ENCODE data around the gene MRPL48.

Gene MRPL48

DNA sequence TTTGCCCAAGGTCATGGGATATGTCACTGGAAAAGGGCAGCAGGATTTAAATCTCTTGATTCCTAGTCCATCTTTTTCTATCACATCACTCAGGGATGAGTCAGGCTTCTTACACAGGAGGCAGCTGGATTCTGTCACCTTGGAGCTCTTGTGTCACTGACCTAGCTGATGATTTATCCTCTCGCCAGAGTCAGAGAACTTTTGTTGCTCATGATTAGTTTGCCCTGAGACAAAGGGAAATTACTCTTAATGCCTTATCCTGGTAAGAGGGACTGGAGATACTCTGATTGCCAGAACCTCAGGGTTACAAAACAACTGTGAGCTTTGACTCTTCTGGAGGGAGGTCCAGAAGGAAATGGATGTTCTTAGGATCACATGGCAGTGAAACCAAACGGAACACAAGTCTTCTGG is 78.9 kb downstream of the MRPL48 start:
- Histone ChIP-seq H2AK5ac (ENCODE audit: low read length, severe bottlenecking) (no peak overlapping the region), H3K27me3 (ENCODE audit: control insufficient read depth in 1 of 2, insufficient read depth in 1 of 2, low read length in 2 of 2) (no peaks in the 10 kb centered on the region), H3K4ac (ENCODE audit: low read depth in 1 of 2, low read length in 2 of 2) (no peak overlapping the region), H4K8ac (ENCODE audit: low read length) (no peak overlapping the region), H3K9me3 (ENCODE audit: control insufficient read depth, low read length) (no peaks in the 10 kb centered on the region), H3K18ac (ENCODE audit: low read depth in 1 of 2, low read length in 2 of 2) (peak overlapping the region in 1 of 2 experiments; percentile 37), H2BK12ac (ENCODE audit: low read length in 2 of 2) (no peak overlapping the region), H3K23ac (ENCODE audit: low read length in 2 of 2) (no peak overlapping the region), H3K14ac (ENCODE audit: low read length in 2 of 2) (no peak overlapping the region), H3K79me1 (replicated peaks; ENCODE audit: low read length, poor library complexity, severe bottlenecking) (no peaks in the 10 kb centered on the region), H3K4me3 (ENCODE audit: insufficient read depth in 1 of 2, low read depth in 1 of 2, low read length in 2 of 2) (no peak overlapping the region), H2BK15ac (ENCODE audit: low read depth, poor library complexity, severe bottlenecking) (no peak overlapping the region), H2AFZ (ENCODE audit: low read depth, low read length) (no peak overlapping the region), H3K36me3 (ENCODE audit: control insufficient read depth in 1 of 2, insufficient read depth in 2 of 2, low read depth in 1 of 2, low read length in 2 of 2) (peaks cover 12 to 18% of the 10 kb centered on the region in 2 experiments), H4K91ac (ENCODE audit: low read length) (no peak overlapping the region), H2BK5ac (ENCODE audit: low read depth, low read length, poor library complexity, severe bottlenecking) (no peak overlapping the region), H3K27ac (ENCODE audit: low read length, poor library complexity, severe bottlenecking) (peak overlapping the region; percentile 74), H3K4me2 (ENCODE audit: low read length, poor library complexity, severe bottlenecking) (no peak overlapping the region), H3K9ac (ENCODE audit: low read length) (peak overlapping the region; percentile 54), H3K4me1 (ENCODE audit: control insufficient read depth, insufficient read depth, low read depth, low read length) (no peaks in the 10 kb centered on the region), H2BK120ac (ENCODE audit: low read depth, low read length) (no peak overlapping the region)
- DNase-seq: peak; percentile 97
- 5% methylated on average over 2 of the region's 2 CpGs for WGBS

DNA sequence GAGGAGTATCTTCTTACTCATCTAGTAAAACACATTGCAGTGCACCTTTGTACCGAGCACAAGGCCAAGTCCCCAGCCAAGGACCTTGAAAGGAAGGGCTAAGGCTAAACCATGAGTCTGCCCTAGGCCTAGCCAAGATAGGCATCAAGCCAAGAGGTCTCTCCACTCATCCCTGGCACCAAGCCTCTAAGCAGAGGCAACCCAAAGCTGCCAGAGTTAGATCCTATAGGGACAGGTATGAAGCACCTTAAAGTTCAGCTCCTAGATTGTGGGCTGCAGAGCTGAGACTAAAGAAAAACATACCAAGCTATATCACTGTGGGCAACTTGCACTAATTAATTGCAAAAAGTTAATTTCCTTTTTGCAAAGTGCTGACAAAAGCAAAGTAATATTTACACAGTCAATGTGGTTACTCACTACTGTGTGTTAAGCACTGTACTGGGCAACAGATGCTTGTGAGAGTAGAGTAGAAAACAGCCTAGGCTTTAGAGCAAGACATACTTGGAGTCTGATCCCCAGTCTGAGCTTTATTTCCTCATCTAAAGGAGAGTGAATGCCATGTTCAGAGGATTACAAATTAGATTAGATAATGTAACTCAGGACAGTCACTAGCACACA is 81.8 kb downstream of the MRPL48 start:
- H3K36me3 ChIP-seq (ENCODE audit: control insufficient read depth in 1 of 2, insufficient read depth in 2 of 2, low read depth in 1 of 2, low read length in 2 of 2): peaks cover 28 to 38% of the 10 kb centered on the region in 2 experiments
- WGBS: 96% methylated on average over 1 of the region's 1 CpG
- no peak for DNase-seq
- no peak overlapping the region for H4K8ac ChIP-seq (ENCODE audit: low read length)
- H3K14ac ChIP-seq (ENCODE audit: low read length in 2 of 2): no peak overlapping the region
- no peak overlapping the region for H2BK15ac ChIP-seq (ENCODE audit: low read depth, poor library complexity, severe bottlenecking)
- H3K27me3 ChIP-seq (ENCODE audit: control insufficient read depth in 1 of 2, insufficient read depth in 1 of 2, low read length in 2 of 2): no peaks in the 10 kb centered on the region
- no peak overlapping the region for H2AFZ ChIP-seq (ENCODE audit: low read depth, low read length)
- H2BK120ac ChIP-seq (ENCODE audit: low read depth, low read length): no peak overlapping the region
- no peak overlapping the region for H3K4me3 ChIP-seq (ENCODE audit: insufficient read depth in 1 of 2, low read depth in 1 of 2, low read length in 2 of 2)
- H3K27ac ChIP-seq (ENCODE audit: low read length, poor library complexity, severe bottlenecking): no peak overlapping the region
- no peaks in the 10 kb centered on the region for H3K9me3 ChIP-seq (ENCODE audit: control insufficient read depth, low read length)
- H3K23ac ChIP-seq (ENCODE audit: low read length in 2 of 2): no peak overlapping the region
- H3K4me1 ChIP-seq (ENCODE audit: control insufficient read depth, insufficient read depth, low read depth, low read length): peaks cover 2% of the 10 kb centered on the region
- H3K9ac ChIP-seq (ENCODE audit: low read length): peak overlapping the region; percentile 4
- H2BK12ac ChIP-seq (ENCODE audit: low read length in 2 of 2): no peak overlapping the region
- no peak overlapping the region for H3K18ac ChIP-seq (ENCODE audit: low read depth in 1 of 2, low read length in 2 of 2)
- no peak overlapping the region for H2BK5ac ChIP-seq (ENCODE audit: low read depth, low read length, poor library complexity, severe bottlenecking)
- no peak overlapping the region for H2AK5ac ChIP-seq (ENCODE audit: low read length, severe bottlenecking)
- H3K4me2 ChIP-seq (ENCODE audit: low read length, poor library complexity, severe bottlenecking): no peak overlapping the region
- peaks cover 12% of the 10 kb centered on the region for H3K79me1 ChIP-seq (replicated peaks; ENCODE audit: low read length, poor library complexity, severe bottlenecking)
- no peak overlapping the region for H3K4ac ChIP-seq (ENCODE audit: low read depth in 1 of 2, low read length in 2 of 2)
- no peak overlapping the region for H4K91ac ChIP-seq (ENCODE audit: low read length)

DNA sequence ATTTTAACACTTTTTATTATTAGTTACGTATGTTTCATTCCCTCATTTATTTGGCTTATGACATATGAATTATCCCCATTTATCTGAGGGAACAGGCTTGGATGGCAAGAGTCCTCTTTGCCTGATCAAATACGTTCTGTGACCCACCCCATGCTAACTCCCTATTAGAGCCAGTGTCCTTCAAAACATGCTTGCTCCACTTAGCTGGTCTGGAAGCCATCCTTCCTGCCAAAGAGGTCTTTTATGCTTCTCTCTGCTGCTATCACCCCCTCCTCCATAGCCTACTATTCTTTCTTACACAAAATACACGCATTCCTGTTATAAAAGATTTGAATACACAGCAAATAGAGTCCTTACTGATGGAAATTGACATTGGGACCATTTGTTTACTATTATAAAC is 82.6 kb downstream of the MRPL48 start:
- Histone ChIP-seq H3K4ac (ENCODE audit: low read depth in 1 of 2, low read length in 2 of 2) (no peak overlapping the region), H4K91ac (ENCODE audit: low read length) (no peak overlapping the region), H2BK120ac (ENCODE audit: low read depth, low read length) (no peak overlapping the region), H3K4me1 (ENCODE audit: control insufficient read depth, insufficient read depth, low read depth, low read length) (peaks cover 2% of the 10 kb centered on the region), H2BK15ac (ENCODE audit: low read depth, poor library complexity, severe bottlenecking) (no peak overlapping the region), H3K27ac (ENCODE audit: low read length, poor library complexity, severe bottlenecking) (no peak overlapping the region), H4K8ac (ENCODE audit: low read length) (no peak overlapping the region), H3K27me3 (ENCODE audit: control insufficient read depth in 1 of 2, insufficient read depth in 1 of 2, low read length in 2 of 2) (no peaks in the 10 kb centered on the region), H2AFZ (ENCODE audit: low read depth, low read length) (no peak overlapping the region), H2BK5ac (ENCODE audit: low read depth, low read length, poor library complexity, severe bottlenecking) (no peak overlapping the region), H3K4me2 (ENCODE audit: low read length, poor library complexity, severe bottlenecking) (no peak overlapping the region), H3K14ac (ENCODE audit: low read length in 2 of 2) (no peak overlapping the region), H2BK12ac (ENCODE audit: low read length in 2 of 2) (no peak overlapping the region), H2AK5ac (ENCODE audit: low read length, severe bottlenecking) (no peak overlapping the region), H3K18ac (ENCODE audit: low read depth in 1 of 2, low read length in 2 of 2) (no peak overlapping the region), H3K9me3 (ENCODE audit: control insufficient read depth, low read length) (no peaks in the 10 kb centered on the region), H3K4me3 (ENCODE audit: insufficient read depth in 1 of 2, low read depth in 1 of 2, low read length in 2 of 2) (no peak overlapping the region), H3K23ac (ENCODE audit: low read length in 2 of 2) (no peak overlapping the region), H3K36me3 (ENCODE audit: control insufficient read depth in 1 of 2, insufficient read depth in 2 of 2, low read depth in 1 of 2, low read length in 2 of 2) (peaks cover 25 to 45% of the 10 kb centered on the region in 2 experiments), H3K9ac (ENCODE audit: low read length) (no peak overlapping the region), H3K79me1 (replicated peaks; ENCODE audit: low read length, poor library complexity, severe bottlenecking) (peaks cover 14% of the 10 kb centered on the region)
- DNase-seq: no peak
- 96% methylated on average over 3 of the region's 3 CpGs for WGBS

DNA sequence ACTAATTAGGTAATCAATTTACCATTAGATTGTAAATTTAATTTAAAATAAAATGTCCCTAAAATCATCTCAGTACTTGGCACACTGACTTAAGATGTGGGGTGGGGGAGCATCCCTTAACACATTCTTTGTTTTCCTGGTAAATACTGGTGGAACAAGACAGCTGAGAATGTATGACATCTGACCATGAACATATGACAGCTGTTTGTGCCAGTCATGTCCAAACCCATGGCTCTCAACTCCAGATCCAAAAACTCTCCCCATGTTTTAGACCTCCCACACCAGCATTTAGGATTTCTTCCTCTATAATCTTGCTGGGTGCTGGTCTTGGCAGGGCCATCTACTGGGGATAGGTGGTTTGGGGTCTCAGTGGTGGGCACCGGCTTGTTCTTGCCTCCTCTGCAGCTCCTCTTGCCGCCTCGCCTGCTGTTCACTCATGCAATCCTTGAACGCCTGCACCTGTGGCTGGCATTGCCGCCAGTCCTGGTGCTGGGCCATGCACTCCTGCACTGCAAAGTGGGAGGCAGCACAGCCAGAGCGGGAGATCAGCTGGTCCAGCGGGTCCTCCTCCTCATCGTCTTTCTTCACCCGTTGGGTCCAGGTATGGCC is 85.2 kb downstream of the MRPL48 start:
- no peak for DNase-seq
- peaks cover 4% of the 10 kb centered on the region for H3K4me1 ChIP-seq (ENCODE audit: control insufficient read depth, insufficient read depth, low read depth, low read length)
- no peak overlapping the region for H2BK120ac ChIP-seq (ENCODE audit: low read depth, low read length)
- no peak overlapping the region for H2AFZ ChIP-seq (ENCODE audit: low read depth, low read length)
- no peak overlapping the region for H3K18ac ChIP-seq (ENCODE audit: low read depth in 1 of 2, low read length in 2 of 2)
- no peak overlapping the region for H3K9ac ChIP-seq (ENCODE audit: low read length)
- H4K91ac ChIP-seq (ENCODE audit: low read length): no peak overlapping the region
- no peak overlapping the region for H2BK12ac ChIP-seq (ENCODE audit: low read length in 2 of 2)
- H2BK15ac ChIP-seq (ENCODE audit: low read depth, poor library complexity, severe bottlenecking): no peak overlapping the region
- no peaks in the 10 kb centered on the region for H3K9me3 ChIP-seq (ENCODE audit: control insufficient read depth, low read length)
- peaks cover 18% of the 10 kb centered on the region for H3K79me1 ChIP-seq (replicated peaks; ENCODE audit: low read length, poor library complexity, severe bottlenecking)
- no peak overlapping the region for H2BK5ac ChIP-seq (ENCODE audit: low read depth, low read length, poor library complexity, severe bottlenecking)
- 98% methylated on average over 9 of the region's 9 CpGs for WGBS
- H3K36me3 ChIP-seq (ENCODE audit: control insufficient read depth in 1 of 2, insufficient read depth in 2 of 2, low read depth in 1 of 2, low read length in 2 of 2): peaks cover 25 to 47% of the 10 kb centered on the region in 2 experiments
- H3K4me3 ChIP-seq (ENCODE audit: insufficient read depth in 1 of 2, low read depth in 1 of 2, low read length in 2 of 2): peak overlapping the region in 1 of 2 experiments; percentile 1
- H2AK5ac ChIP-seq (ENCODE audit: low read length, severe bottlenecking): no peak overlapping the region
- no peak overlapping the region for H3K27ac ChIP-seq (ENCODE audit: low read length, poor library complexity, severe bottlenecking)
- H3K27me3 ChIP-seq (ENCODE audit: control insufficient read depth in 1 of 2, insufficient read depth in 1 of 2, low read length in 2 of 2): no peaks in the 10 kb centered on the region
- no peak overlapping the region for H3K23ac ChIP-seq (ENCODE audit: low read length in 2 of 2)
- no peak overlapping the region for H3K4me2 ChIP-seq (ENCODE audit: low read length, poor library complexity, severe bottlenecking)
- H3K4ac ChIP-seq (ENCODE audit: low read depth in 1 of 2, low read length in 2 of 2): no peak overlapping the region
- no peak overlapping the region for H4K8ac ChIP-seq (ENCODE audit: low read length)
- no peak overlapping the region for H3K14ac ChIP-seq (ENCODE audit: low read length in 2 of 2)
